ENCODE measurements around the gene NGEF. TPM values are rescaled to one million over a fixed set of nuclear protein-coding genes. Genes with fewer than 3 reads are reported as not detected.

Gene NGEF
- total and polyA plus RNA-seq, 8 donors: 0.26 to 3.6 (median 1.4) TPM

- Histone ChIP-seq H3K4me1 (no peaks in the 10 kb centered on the region), H3K4me3 (no peak overlapping the region), H3K36me3 (no peaks in the 10 kb centered on the region), H3K9me3 (no peaks in the 10 kb centered on the region), H3K27me3 (no peaks in the 10 kb centered on the region), H3K27ac (no peak overlapping the region)
- no peak for DNase-seq
- no peak for TF ChIP-seq CTCF (IDR thresholded peaks at IDR 0.05)
- intact Hi-C loops (cut with DNase I): no loop called here
- ATAC-seq: no peak
Observed at GRCh38 chr2:232997749-232998665, 15.0 kb downstream of the NGEF start.

GRCh38 chr2:232994446-232994845 lies 18.6 kb downstream of the NGEF start:
- Histone ChIP-seq H3K4me3 (no peak overlapping the region), H3K36me3 (no peaks in the 10 kb centered on the region), H3K4me1 (no peaks in the 10 kb centered on the region), H3K27me3 (no peaks in the 10 kb centered on the region), H3K27ac (no peak overlapping the region), H3K9me3 (no peaks in the 10 kb centered on the region)
- no peak for DNase-seq
- TF ChIP-seq CTCF (IDR thresholded peaks at IDR 0.05): no peak
- intact Hi-C loops (cut with DNase I): no loop called here
- no peak for ATAC-seq

- intact Hi-C loops (cut with DNase I): no loop called here
- DNase-seq (no peak), ATAC-seq (no peak)
- no peaks in the 10 kb centered on the region for H3K9me3 ChIP-seq
- H3K36me3 ChIP-seq: no peaks in the 10 kb centered on the region
- no peaks in the 10 kb centered on the region for H3K27me3 ChIP-seq
- no peak overlapping the region for H3K27ac ChIP-seq
- no peaks in the 10 kb centered on the region for H3K4me1 ChIP-seq
- H3K4me3 ChIP-seq: no peak overlapping the region
- TF ChIP-seq CTCF (IDR thresholded peaks at IDR 0.05): no peak
Observed at GRCh38 chr2:232993231-232993821, 19.7 kb downstream of the NGEF start.

- no peak for TF ChIP-seq CTCF (IDR thresholded peaks at IDR 0.05)
- DNase-seq (no peak), ATAC-seq (no peak)
- H3K4me1 ChIP-seq: no peaks in the 10 kb centered on the region
- H3K9me3 ChIP-seq: peaks cover 0 to 2% of the 10 kb centered on the region in 2 donors
- intact Hi-C loops (cut with DNase I): no loop called here
- peaks cover 0 to 23% of the 10 kb centered on the region in 2 donors for H3K27me3 ChIP-seq
- H3K4me3 ChIP-seq: no peak overlapping the region
- H3K36me3 ChIP-seq: no peaks in the 10 kb centered on the region
- no peak overlapping the region for H3K27ac ChIP-seq
Observed at GRCh38 chr2:232986155-232986554, 26.9 kb downstream of the NGEF start.

- intact Hi-C loops (cut with DNase I): no loop called here
- H3K27me3 ChIP-seq: peaks cover 0 to 23% of the 10 kb centered on the region in 2 donors
- DNase-seq: no peak
- no peak for ATAC-seq
- peaks cover 0 to 2% of the 10 kb centered on the region in 2 donors for H3K9me3 ChIP-seq
- TF ChIP-seq CTCF (IDR thresholded peaks at IDR 0.05): no peak
- no peaks in the 10 kb centered on the region for H3K36me3 ChIP-seq
- no peaks in the 10 kb centered on the region for H3K4me1 ChIP-seq
- no peak overlapping the region for H3K27ac ChIP-seq
- H3K4me3 ChIP-seq: no peak overlapping the region
Observed at GRCh38 chr2:232984451-232985207, 28.4 kb downstream of the NGEF start.

Data from left lung (tissue), 10 donors.